ENCODE results near the gene AUTS2. TPM values are rescaled to one million over a fixed set of nuclear protein-coding genes. Genes with fewer than 3 reads are reported as not detected.

AUTS2 gene
- total RNA-seq, 3 donors from 2014 or later = 31.2 to 67.6 (median 36.5) TPM

- H3K4me1 ChIP-seq (ENCODE audit: low read depth) = no peaks in the 10 kb centered on the region
- no peaks in the 10 kb centered on the region for H3K9me3 ChIP-seq
- no peak overlapping the region for H3K4me3 ChIP-seq
- intact Hi-C loops (cut with DNase I, micrococcal nuclease) = no loop called here
- no peak for TF ChIP-seq CTCF (IDR thresholded peaks at IDR 0.05)
- DNase-seq = no peak
- H3K36me3 ChIP-seq (ENCODE audit: low read depth) = no peaks in the 10 kb centered on the region
- no peak for ATAC-seq
These were observed 241.5 kb downstream of the AUTS2 start for GRCh38 chr7:69839782-69840181.

GRCh38 chr7:69840248-69840647 lies 242.0 kb downstream of the AUTS2 start:
- TF ChIP-seq CTCF (IDR thresholded peaks at IDR 0.05) = no peak
- H3K4me3 ChIP-seq = no peak overlapping the region
- intact Hi-C loops (cut with DNase I, micrococcal nuclease) = no loop called here
- no peaks in the 10 kb centered on the region for H3K36me3 ChIP-seq (ENCODE audit: low read depth)
- H3K4me1 ChIP-seq (ENCODE audit: low read depth) = no peaks in the 10 kb centered on the region
- DNase-seq = no peak
- H3K9me3 ChIP-seq = no peaks in the 10 kb centered on the region
- no peak for ATAC-seq

GRCh38 chr7:69843653-69844052 lies 245.4 kb downstream of the AUTS2 start:
- H3K36me3 ChIP-seq (ENCODE audit: low read depth) = no peaks in the 10 kb centered on the region
- intact Hi-C loops (cut with DNase I, micrococcal nuclease) = no loop called here
- H3K9me3 ChIP-seq = no peaks in the 10 kb centered on the region
- ATAC-seq = no peak
- no peak for DNase-seq
- H3K4me1 ChIP-seq (ENCODE audit: low read depth) = no peaks in the 10 kb centered on the region
- no peak overlapping the region for H3K4me3 ChIP-seq
- no peak for TF ChIP-seq CTCF (IDR thresholded peaks at IDR 0.05)

- Histone ChIP-seq H3K4me1 (ENCODE audit: low read depth) (no peaks in the 10 kb centered on the region), H3K36me3 (ENCODE audit: low read depth) (no peaks in the 10 kb centered on the region), H3K4me3 (no peak overlapping the region), H3K9me3 (no peaks in the 10 kb centered on the region)
- DNase-seq (no peak), ATAC-seq (no peak)
- TF ChIP-seq CTCF (IDR thresholded peaks at IDR 0.05) = no peak
- intact Hi-C loops (cut with DNase I, micrococcal nuclease) = no loop called here
These were observed 246.1 kb downstream of the AUTS2 start for GRCh38 chr7:69844264-69844868.

GRCh38 chr7:69845721-69846495 lies 247.6 kb downstream of the AUTS2 start:
- no peak overlapping the region for H3K4me3 ChIP-seq
- intact Hi-C loops (cut with DNase I, micrococcal nuclease) = no loop called here

More at GRCh38 chr7:69845721-69846495, 247.6 kb downstream of the AUTS2 start:
- Histone ChIP-seq H3K4me1 (ENCODE audit: low read depth) (no peaks in the 10 kb centered on the region), H3K9me3 (no peaks in the 10 kb centered on the region), H3K36me3 (ENCODE audit: low read depth) (no peaks in the 10 kb centered on the region)
- TF ChIP-seq CTCF (IDR thresholded peaks at IDR 0.05) = no peak
- no peak for DNase-seq
- ATAC-seq = no peak
